ENCODE data around the gene INSIG2. TPM values are rescaled to one million over a fixed set of nuclear protein-coding genes. Genes with fewer than 3 reads are reported as not detected.

The INSIG2 gene
- total RNA-seq, 1 experiment from 2014 or later, result 13.3 TPM

GRCh38 chr2:118047380-118047826 is 40.9 kb upstream of the INSIG2 start:
- Histone ChIP-seq H3K9me3 (ENCODE audit: low read depth, low read length, poor library complexity, severe bottlenecking) (no peaks in the 10 kb centered on the region), H3K27ac (ENCODE audit: low read depth, low read length, poor library complexity, severe bottlenecking) (no peak overlapping the region), H3K27me3 (replicated peaks; ENCODE audit: insufficient read depth, low read depth, low read length, poor library complexity) (no peaks in the 10 kb centered on the region), H3K36me3 (ENCODE audit: insufficient read depth, low read length, poor library complexity, severe bottlenecking) (no peaks in the 10 kb centered on the region), H3K4me3 (ENCODE audit: low read depth, low read length, poor library complexity, severe bottlenecking) (no peak overlapping the region), H3K4me1 (ENCODE audit: insufficient read depth, low read length, poor library complexity, severe bottlenecking) (peaks cover 21% of the 10 kb centered on the region)
- CTCF ChIA-PET, result interaction anchor here (0.5 to 1.3 kb wide), 6 partner anchors 14 to 808 kb away, joined by 3 to 11 read pairs (median 4); no protein-coding TSS in a partner anchor
- intact Hi-C loops (cut with micrococcal nuclease; ENCODE audit: unreplicated experiment), result loop anchor here (5.0 kb wide), 3 partner anchors 155 to 810 kb away; no protein-coding TSS in a partner anchor
- peak; percentile 14 for DNase-seq (ENCODE audit: low spot score)
- no peak for TF ChIP-seq EZH2 (IDR thresholded peaks at IDR 0.05; ENCODE audit: borderline replicate concordance, low read depth, low read length, poor library complexity, severe bottlenecking)
- TF ChIP-seq, protein P1, sequence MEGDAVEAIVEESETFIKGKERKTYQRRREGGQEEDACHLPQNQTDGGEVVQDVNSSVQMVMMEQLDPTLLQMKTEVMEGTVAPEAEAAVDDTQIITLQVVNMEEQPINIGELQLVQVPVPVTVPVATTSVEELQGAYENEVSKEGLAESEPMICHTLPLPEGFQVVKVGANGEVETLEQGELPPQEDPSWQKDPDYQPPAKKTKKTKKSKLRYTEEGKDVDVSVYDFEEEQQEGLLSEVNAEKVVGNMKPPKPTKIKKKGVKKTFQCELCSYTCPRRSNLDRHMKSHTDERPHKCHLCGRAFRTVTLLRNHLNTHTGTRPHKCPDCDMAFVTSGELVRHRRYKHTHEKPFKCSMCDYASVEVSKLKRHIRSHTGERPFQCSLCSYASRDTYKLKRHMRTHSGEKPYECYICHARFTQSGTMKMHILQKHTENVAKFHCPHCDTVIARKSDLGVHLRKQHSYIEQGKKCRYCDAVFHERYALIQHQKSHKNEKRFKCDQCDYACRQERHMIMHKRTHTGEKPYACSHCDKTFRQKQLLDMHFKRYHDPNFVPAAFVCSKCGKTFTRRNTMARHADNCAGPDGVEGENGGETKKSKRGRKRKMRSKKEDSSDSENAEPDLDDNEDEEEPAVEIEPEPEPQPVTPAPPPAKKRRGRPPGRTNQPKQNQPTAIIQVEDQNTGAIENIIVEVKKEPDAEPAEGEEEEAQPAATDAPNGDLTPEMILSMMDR (conservative IDR thresholded peaks at IDR 0.05; ENCODE audit: low read depth, low read length), result no peak
- POLR2A ChIA-PET (ENCODE audit: low non-redundant PET), result no interaction called here
- BruUV-seq (replicated peaks), result no TSS peak

GRCh38 chr2:118048401-118048800 is 39.9 kb upstream of the INSIG2 start:
- Histone ChIP-seq H3K4me1 (ENCODE audit: insufficient read depth, low read length, poor library complexity, severe bottlenecking) (peaks cover 21% of the 10 kb centered on the region), H3K36me3 (ENCODE audit: insufficient read depth, low read length, poor library complexity, severe bottlenecking) (no peaks in the 10 kb centered on the region), H3K9me3 (ENCODE audit: low read depth, low read length, poor library complexity, severe bottlenecking) (no peaks in the 10 kb centered on the region), H3K27me3 (replicated peaks; ENCODE audit: insufficient read depth, low read depth, low read length, poor library complexity) (no peaks in the 10 kb centered on the region), H3K27ac (ENCODE audit: low read depth, low read length, poor library complexity, severe bottlenecking) (no peak overlapping the region), H3K4me3 (ENCODE audit: low read depth, low read length, poor library complexity, severe bottlenecking) (no peak overlapping the region)
- no TSS peak for BruUV-seq (replicated peaks)
- no peak for DNase-seq (ENCODE audit: low spot score)
- intact Hi-C loops (cut with micrococcal nuclease; ENCODE audit: unreplicated experiment), result loop anchor here (5.0 kb wide), 3 partner anchors 154 to 809 kb away; no protein-coding TSS in a partner anchor
- TF ChIP-seq, protein P1 (conservative IDR thresholded peaks at IDR 0.05; ENCODE audit: low read depth, low read length), result no peak
- no peak for TF ChIP-seq EZH2 (IDR thresholded peaks at IDR 0.05; ENCODE audit: borderline replicate concordance, low read depth, low read length, poor library complexity, severe bottlenecking)
- POLR2A ChIA-PET (ENCODE audit: low non-redundant PET), result no interaction called here
- CTCF ChIA-PET, result no interaction called here

DNA sequence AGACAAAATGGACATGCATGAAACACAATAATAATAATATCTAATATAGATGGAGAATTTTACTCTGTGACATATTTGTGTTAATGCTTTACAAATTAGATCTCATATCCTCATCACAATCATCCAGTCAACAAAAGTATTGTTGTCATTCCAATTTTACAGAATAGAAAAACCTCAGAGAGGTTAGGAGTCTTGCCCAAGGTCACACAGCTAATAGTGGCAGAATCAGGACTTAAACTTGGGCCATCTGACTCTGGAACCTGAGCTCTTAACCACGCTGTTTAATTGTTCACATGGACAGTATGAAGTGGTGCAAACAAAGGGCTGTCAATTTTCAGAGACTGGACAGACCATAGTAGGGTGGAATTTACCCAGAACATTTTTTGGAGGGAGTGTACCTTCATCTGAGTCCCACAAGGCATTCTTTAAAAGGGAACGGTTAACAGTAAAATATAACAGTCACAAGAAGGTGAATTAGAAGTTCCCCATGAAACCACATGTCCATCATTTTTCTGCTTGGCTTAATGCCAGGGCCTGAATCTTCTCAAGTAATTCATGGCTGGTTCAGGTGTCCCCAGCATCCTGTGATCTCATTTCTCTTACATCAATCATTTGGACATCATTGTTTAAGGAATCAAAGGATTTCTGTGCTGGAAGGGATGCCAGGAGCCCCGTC is 39.0 kb upstream of the INSIG2 start:
- CTCF ChIA-PET, result no interaction called here
- DNase-seq (ENCODE audit: low spot score), result no peak
- Histone ChIP-seq H3K27me3 (replicated peaks; ENCODE audit: insufficient read depth, low read depth, low read length, poor library complexity) (no peaks in the 10 kb centered on the region), H3K27ac (ENCODE audit: low read depth, low read length, poor library complexity, severe bottlenecking) (no peak overlapping the region), H3K36me3 (ENCODE audit: insufficient read depth, low read length, poor library complexity, severe bottlenecking) (no peaks in the 10 kb centered on the region), H3K4me1 (ENCODE audit: insufficient read depth, low read length, poor library complexity, severe bottlenecking) (peaks cover 21% of the 10 kb centered on the region), H3K4me3 (ENCODE audit: low read depth, low read length, poor library complexity, severe bottlenecking) (no peak overlapping the region), H3K9me3 (ENCODE audit: low read depth, low read length, poor library complexity, severe bottlenecking) (no peaks in the 10 kb centered on the region)
- TF ChIP-seq EZH2 (IDR thresholded peaks at IDR 0.05; ENCODE audit: borderline replicate concordance, low read depth, low read length, poor library complexity, severe bottlenecking), result no peak
- TF ChIP-seq, protein P1 (conservative IDR thresholded peaks at IDR 0.05; ENCODE audit: low read depth, low read length), result no peak
- BruUV-seq (replicated peaks), result no TSS peak
- POLR2A ChIA-PET (ENCODE audit: low non-redundant PET), result no interaction called here
- intact Hi-C loops (cut with micrococcal nuclease; ENCODE audit: unreplicated experiment), result loop anchor here (5.0 kb wide), 3 partner anchors 153 to 808 kb away; no protein-coding TSS in a partner anchor
